CD4-positive, alpha-beta T cell (primary cell): Measurements from ENCODE around the gene OXLD1. TPM values are rescaled to one million over a fixed set of nuclear protein-coding genes. Genes with fewer than 3 reads are reported as not detected.

ENCODE experiments used
- ATAC-seq: fragments of 200-7000 bp; cut with Tn5 transposase; one replicate; pipeline ENCODE4 v1.10.0; 2022; ENCODE audit warnings: mild to moderate bottlenecking; ENCODE audit not compliant: poor library complexity
- CTCF ChIA-PET: fragments of 350-600 bp; sonication (Branson Sonifier 250); formaldehyde crosslinking; loops from one replicate; lab custom pipeline; 2021; ENCODE audit warnings: antibody characterized with exemption, inconsistent platforms; lab: Charles Lee
- POLR2A ChIA-PET: fragments of 350-600 bp; sonication (Branson Sonifier 250); formaldehyde crosslinking; loops from one replicate; lab custom pipeline; 2021; ENCODE audit warnings: antibody characterized with exemption, inconsistent platforms; lab: Charles Lee
- DNase-seq, 14 experiments: peaks; one replicate each; pipeline ENCODE4 v3.0.0-alpha.2; 2013 to 2020; ENCODE audit warnings: mixed read lengths in 2 of 14
- H3K27ac ChIP-seq, 2 donors: one replicate each; pipeline versions ENCODE4 v1.5.1 to v1.7.0; 2013; ENCODE audit warnings: low read length in 2 of 2, low read depth in 1 of 2, mild to moderate bottlenecking in 1 of 2
- H3K27me3 ChIP-seq, 2 experiments: 1 replicate in 1 of 2; 2 replicates in 1 of 2; pipeline versions ENCODE4 v1.6.1 to v1.7.0; 2013; ENCODE audit warnings: low read length in 2 of 2, control low read depth in 1 of 2, mild to moderate bottlenecking in 1 of 2, moderate library complexity in 1 of 2; ENCODE audit not compliant: insufficient read depth in 2 of 2, control insufficient read depth in 1 of 2
- H3K36me3 ChIP-seq: one replicate; pipeline ENCODE4 v1.6.1; 2013; ENCODE audit warnings: low read length, control low read depth; ENCODE audit not compliant: insufficient read depth
- H3K4me1 ChIP-seq: one replicate; pipeline ENCODE4 v1.6.1; 2013; ENCODE audit warnings: low read length, control low read depth; ENCODE audit not compliant: insufficient read depth
- H3K4me3 ChIP-seq: one replicate; pipeline ENCODE4 v1.5.1; 2013; ENCODE audit warnings: mild to moderate bottlenecking, low read length, moderate library complexity
- H3K9me3 ChIP-seq, 2 experiments: 1 replicate in 1 of 2; 2 replicates in 1 of 2; pipeline versions ENCODE4 v1.6.1 to v1.7.0; 2013; ENCODE audit warnings: low read length in 2 of 2, mild to moderate bottlenecking in 2 of 2, control low read depth in 1 of 2, moderate library complexity in 1 of 2; ENCODE audit not compliant: control insufficient read depth in 1 of 2, insufficient read depth in 1 of 2
- H3K27ac Mint-ChIP-seq: one replicate; pipeline ENCODE4 v1.8.0; 2020; ENCODE audit warnings: mixed read lengths
- H3K27me3 Mint-ChIP-seq: one replicate; pipeline ENCODE4 v1.8.0; 2021; ENCODE audit warnings: mixed read lengths
- H3K36me3 Mint-ChIP-seq: one replicate; pipeline ENCODE4 v1.8.0; 2021; ENCODE audit warnings: low read depth, mixed read lengths
- H3K4me1 Mint-ChIP-seq: one replicate; pipeline ENCODE4 v1.8.0; 2021; ENCODE audit warnings: low read depth, mixed read lengths
- H3K4me3 Mint-ChIP-seq: one replicate; pipeline ENCODE4 v1.8.0; 2020; ENCODE audit warnings: mild to moderate bottlenecking, mixed read lengths
- H3K9me3 Mint-ChIP-seq: one replicate; pipeline ENCODE4 v1.8.0; 2020; ENCODE audit warnings: mixed read lengths
- CTCF ChIP-seq: fragments of 200-600 bp; IDR thresholded peaks from one replicate; pipeline ENCODE4 v1.8.0; 2022; ENCODE audit warnings: antibody characterized with exemption, mild to moderate bottlenecking
- intact Hi-C, 2 experiments: fragments of 100-400 bp; cut with DNase I in 1 of 2; cut with micrococcal nuclease in 1 of 2; formaldehyde crosslinking; loops; one replicate each; pipeline versions ENCODE4 v1.15.1 to v1.9.0; 2023 to 2025; cut with DNase I, micrococcal nuclease
- total RNA-seq, 174 experiments: library from RNA in 2 of 174; stranded (reverse) in 2 of 174; gene quantifications; one replicate each; pipeline ENCODE4 v1.2.3 and lab custom pipeline; 2021 to 2026

OXLD1 gene
- total RNA-seq, 2 experiments from 2014 or later = 24.6 to 25.3 TPM

- peaks cover 51% of the 10 kb centered on the region for H3K36me3 ChIP-seq
These were observed 6.5 kb upstream of the OXLD1 start for GRCh38 chr17:81672954-81673353.

GRCh38 chr17:81672504-81672903, 6.1 kb upstream of the OXLD1 start:
- no peaks in the 10 kb centered on the region for H3K27me3 ChIP-seq
- H3K9me3 ChIP-seq = no peaks in the 10 kb centered on the region
- H3K4me3 Mint-ChIP-seq = no peak overlapping the region
- no peak for DNase-seq
- no peak for TF ChIP-seq CTCF
- H3K36me3 Mint-ChIP-seq = peaks cover 46% of the 10 kb centered on the region
- H3K27me3 Mint-ChIP-seq = no peaks in the 10 kb centered on the region
- H3K27ac Mint-ChIP-seq = no peak overlapping the region
- peaks cover 15% of the 10 kb centered on the region for H3K4me1 ChIP-seq
- H3K4me3 ChIP-seq = no peak overlapping the region
- peaks cover 53% of the 10 kb centered on the region for H3K36me3 ChIP-seq
- intact Hi-C loops = no loop called here
- peaks cover 16% of the 10 kb centered on the region for H3K4me1 Mint-ChIP-seq
- no peak overlapping the region for H3K27ac ChIP-seq
- ChIA-PET POLR2A (interaction anchor here (1.5 kb wide), 1 partner anchor 11 kb away, joined by 4 read pairs; the partner anchor contains the start of genes ARL16 and HGS), CTCF (no interaction called here)
- H3K9me3 Mint-ChIP-seq = no peaks in the 10 kb centered on the region
- no peak for ATAC-seq

More at GRCh38 chr17:81672954-81673353, 6.5 kb upstream of the OXLD1 start:
- H3K27ac Mint-ChIP-seq = no peak overlapping the region
- no peak for TF ChIP-seq CTCF
- H3K27me3 Mint-ChIP-seq = no peaks in the 10 kb centered on the region
- ChIA-PET CTCF (no interaction called here), POLR2A (interaction anchor here (1.5 kb wide), 1 partner anchor 11 kb away, joined by 4 read pairs; the partner anchor contains the start of genes ARL16 and HGS)
- H3K4me1 Mint-ChIP-seq = peaks cover 12% of the 10 kb centered on the region
- Histone ChIP-seq H3K9me3 (no peaks in the 10 kb centered on the region), H3K27ac (no peak overlapping the region), H3K4me3 (no peak overlapping the region), H3K27me3 (no peaks in the 10 kb centered on the region), H3K4me1 (peaks cover 10% of the 10 kb centered on the region)
- no peak overlapping the region for H3K4me3 Mint-ChIP-seq
- DNase-seq = no peak
- intact Hi-C loops = no loop called here
- ATAC-seq = no peak
- no peaks in the 10 kb centered on the region for H3K9me3 Mint-ChIP-seq
- peaks cover 42% of the 10 kb centered on the region for H3K36me3 Mint-ChIP-seq

GRCh38 chr17:81667754-81668153, 1.3 kb upstream of the OXLD1 start:
- Histone ChIP-seq H3K27me3 (no peaks in the 10 kb centered on the region), H3K27ac (no peak overlapping the region), H3K36me3 (peaks cover 49% of the 10 kb centered on the region), H3K4me3 (no peak overlapping the region), H3K9me3 (no peaks in the 10 kb centered on the region), H3K4me1 (peaks cover 55% of the 10 kb centered on the region)
- Mint-ChIP-seq H3K4me3 (peak overlapping the region; percentile 85), H3K4me1 (peaks cover 40% of the 10 kb centered on the region), H3K27ac (peak overlapping the region; percentile 63), H3K27me3 (no peaks in the 10 kb centered on the region), H3K36me3 (peaks cover 58% of the 10 kb centered on the region), H3K9me3 (no peaks in the 10 kb centered on the region)
- CTCF ChIA-PET = no interaction called here
- DNase-seq = peak in 1 of 14 experiments; percentile 19
- intact Hi-C loops = loop anchor here in 1 of 2 experiments (2.0 to 5.0 kb wide), 2 partner anchors 31 to 35 kb away; partner anchors contain the start of genes MRPL12, NPLOC4 and TSPAN10
- no peak for ATAC-seq
- POLR2A ChIA-PET = interaction anchor here (3.0 kb wide), 1 partner anchor 15 kb away, joined by 25 read pairs; the partner anchor contains the start of genes ARL16 and HGS
- no peak for TF ChIP-seq CTCF
